Measurements from ENCODE around the gene PKDREJ.

DNA sequence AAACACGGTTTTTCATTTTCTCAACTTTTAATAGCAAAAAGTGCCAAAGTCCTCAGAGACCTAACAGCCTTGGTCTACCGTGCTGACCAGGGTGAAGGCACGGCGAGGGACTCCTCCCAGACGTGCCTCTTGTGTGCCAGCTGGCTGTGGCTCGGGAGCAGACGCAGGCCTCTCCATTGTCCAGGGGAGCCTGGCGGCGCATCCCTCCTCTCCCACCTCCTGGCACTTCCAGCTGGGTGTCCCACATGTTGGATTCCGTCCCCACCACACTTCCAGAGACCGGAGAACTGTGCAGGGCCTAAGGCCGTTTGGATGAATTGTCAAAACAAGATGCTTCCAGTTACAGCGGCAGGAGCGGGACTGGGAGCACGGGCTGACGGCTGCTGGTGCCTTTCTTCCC is 24.6 kb downstream of the PKDREJ start:
- no peak for TF ChIP-seq POLR2A (IDR thresholded peaks at IDR 0.05)
- TF ChIP-seq, protein P1, sequence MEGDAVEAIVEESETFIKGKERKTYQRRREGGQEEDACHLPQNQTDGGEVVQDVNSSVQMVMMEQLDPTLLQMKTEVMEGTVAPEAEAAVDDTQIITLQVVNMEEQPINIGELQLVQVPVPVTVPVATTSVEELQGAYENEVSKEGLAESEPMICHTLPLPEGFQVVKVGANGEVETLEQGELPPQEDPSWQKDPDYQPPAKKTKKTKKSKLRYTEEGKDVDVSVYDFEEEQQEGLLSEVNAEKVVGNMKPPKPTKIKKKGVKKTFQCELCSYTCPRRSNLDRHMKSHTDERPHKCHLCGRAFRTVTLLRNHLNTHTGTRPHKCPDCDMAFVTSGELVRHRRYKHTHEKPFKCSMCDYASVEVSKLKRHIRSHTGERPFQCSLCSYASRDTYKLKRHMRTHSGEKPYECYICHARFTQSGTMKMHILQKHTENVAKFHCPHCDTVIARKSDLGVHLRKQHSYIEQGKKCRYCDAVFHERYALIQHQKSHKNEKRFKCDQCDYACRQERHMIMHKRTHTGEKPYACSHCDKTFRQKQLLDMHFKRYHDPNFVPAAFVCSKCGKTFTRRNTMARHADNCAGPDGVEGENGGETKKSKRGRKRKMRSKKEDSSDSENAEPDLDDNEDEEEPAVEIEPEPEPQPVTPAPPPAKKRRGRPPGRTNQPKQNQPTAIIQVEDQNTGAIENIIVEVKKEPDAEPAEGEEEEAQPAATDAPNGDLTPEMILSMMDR (IDR thresholded peaks at IDR 0.05): no peak

Measured in suprapubic skin (tissue), 3 donors.